GM18520 (cell line): ENCODE results near the gene PCK2.
A peak's percentile ranks its signal among the peaks of the same experiment; 100 is the strongest.

Experiments
- ATAC-seq: cut with Tn5 transposase; IDR thresholded peaks from one replicate; pipeline ENCODE4 v1.9.1; 2021; ENCODE audit not compliant: unreplicated experiment

The PCK2 gene

GRCh38 chr14:24135834-24136683, 41.9 kb downstream of the PCK2 start, which contains the start of gene PSME1:
Gene PSME1 (plus strand): TSS chr14:24136194. CDS start chr14:24136263, 69 bp downstream.
- peak; percentile 65 for ATAC-seq

GRCh38 chr14:24136684-24137528, 42.8 kb downstream of the PCK2 start:
- ATAC-seq = no peak

- ATAC-seq = no peak
Observed at GRCh38 chr14:24137529-24138395, 43.7 kb downstream of the PCK2 start.

- no peak for ATAC-seq
Observed at GRCh38 chr14:24138396-24139271, 44.5 kb downstream of the PCK2 start.

- no peak for ATAC-seq
Observed at GRCh38 chr14:24139272-24139934, 45.3 kb downstream of the PCK2 start.

GRCh38 chr14:24141097-24141880, 47.2 kb downstream of the PCK2 start, which contains the start of gene EMC9:
Gene EMC9 (minus strand): TSS chr14:24141591. CDS start chr14:24141304, 287 bp downstream.
- ATAC-seq = peak; percentile 80

- no peak for ATAC-seq
Observed at GRCh38 chr14:24143511-24143910, 49.4 kb downstream of the PCK2 start.

GRCh38 chr14:24144451-24144850, 50.3 kb downstream of the PCK2 start:
- ATAC-seq = no peak

GRCh38 chr14:24145219-24145618, 51.1 kb downstream of the PCK2 start:
- no peak for ATAC-seq

GRCh38 chr14:24145690-24146452, 51.8 kb downstream of the PCK2 start:
- no peak for ATAC-seq

- ATAC-seq = peak; percentile 41
Observed at GRCh38 chr14:24146453-24146977, 52.4 kb downstream of the PCK2 start, which contains the start of gene PSME2. Gene PSME2 (minus strand): TSS chr14:24146610. CDS start chr14:24146581, 29 bp downstream.

GRCh38 chr14:24146978-24147760, 53.1 kb downstream of the PCK2 start, which contains the start of gene RNF31:
Gene RNF31 (plus strand): TSS chr14:24147498. CDS start chr14:24147699, 201 bp downstream.
- peak; percentile 79 for ATAC-seq

GRCh38 chr14:24147761-24148428, 53.8 kb downstream of the PCK2 start:
- no peak for ATAC-seq

- ATAC-seq = no peak
Observed at GRCh38 chr14:24149302-24149969, 55.3 kb downstream of the PCK2 start.

- no peak for ATAC-seq
Observed at GRCh38 chr14:24150061-24150460, 56.0 kb downstream of the PCK2 start.
